ENCODE data around the gene SLC35B4. TPM values are rescaled to one million over a fixed set of nuclear protein-coding genes. Genes with fewer than 3 reads are reported as not detected.
A peak's percentile ranks its signal among the peaks of the same experiment; 100 is the strongest.

SLC35B4 gene
- polyA plus RNA-seq, 1 experiment = 25.1 TPM

- peaks cover 3% of the 10 kb centered on the region; the same call in 1 of the 2 replicates for H3K27me3 ChIP-seq (ENCODE audit: control insufficient read depth, insufficient read depth, low read length)
- no peak for TF ChIP-seq CTCF (IDR thresholded peaks at IDR 0.05; ENCODE audit: insufficient read depth, low read depth, low read length)
- no peak overlapping the region for H3K4me3 ChIP-seq (ENCODE audit: low read depth, low read length)
- no peak for DNase-seq (ENCODE audit: low read depth)
- POLR2A ChIA-PET = no interaction called here
- CTCF ChIA-PET = interaction anchor here (0.8 to 1.4 kb wide), 5 partner anchors 22 to 188 kb away, joined by 3 to 5 read pairs (median 3); no protein-coding TSS in a partner anchor
- no peaks in the 10 kb centered on the region for H3K36me3 ChIP-seq (ENCODE audit: control insufficient read depth, insufficient read depth, low read length)
These were observed 12.2 kb upstream of the SLC35B4 start for GRCh38 chr7:134328900-134329299.

GRCh38 chr7:134327896-134328295, 11.2 kb upstream of the SLC35B4 start:
- H3K27me3 ChIP-seq (ENCODE audit: control insufficient read depth, insufficient read depth, low read length) = peaks cover 3% of the 10 kb centered on the region
- TF ChIP-seq CTCF (IDR thresholded peaks at IDR 0.05; ENCODE audit: insufficient read depth, low read depth, low read length) = peak; percentile 56
- no peak overlapping the region for H3K4me3 ChIP-seq (ENCODE audit: low read depth, low read length)
- DNase-seq (ENCODE audit: low read depth) = no peak
- H3K36me3 ChIP-seq (ENCODE audit: control insufficient read depth, insufficient read depth, low read length) = no peaks in the 10 kb centered on the region
- ChIA-PET CTCF (interaction anchor here (1.2 to 1.5 kb wide), 2 partner anchors 30 to 296 kb away, joined by 3 to 5 read pairs; no protein-coding TSS in a partner anchor), POLR2A (no interaction called here)

GRCh38 chr7:134324107-134324506, 7.4 kb upstream of the SLC35B4 start:
- ChIA-PET CTCF (interaction anchor here (0.6 kb wide), 1 partner anchor 96 kb away, joined by 3 read pairs; no protein-coding TSS in a partner anchor), POLR2A (no interaction called here)
- no peak for TF ChIP-seq CTCF (IDR thresholded peaks at IDR 0.05; ENCODE audit: insufficient read depth, low read depth, low read length)
- Histone ChIP-seq H3K36me3 (ENCODE audit: control insufficient read depth, insufficient read depth, low read length) (no peaks in the 10 kb centered on the region), H3K4me3 (ENCODE audit: low read depth, low read length) (no peak overlapping the region), H3K27me3 (ENCODE audit: control insufficient read depth, insufficient read depth, low read length) (no peaks in the 10 kb centered on the region; the same call in none of the 2 replicates)
- DNase-seq (ENCODE audit: low read depth) = no peak

- H3K4me3 ChIP-seq (ENCODE audit: low read depth, low read length) = no peak overlapping the region
These were observed 3.5 kb upstream of the SLC35B4 start for GRCh38 chr7:134320201-134320600.

GRCh38 chr7:134318443-134318842, 1.7 kb upstream of the SLC35B4 start:
- no peak for DNase-seq (ENCODE audit: low read depth)
- no peak for TF ChIP-seq CTCF (IDR thresholded peaks at IDR 0.05; ENCODE audit: insufficient read depth, low read depth, low read length)
- POLR2A ChIA-PET = no interaction called here
- no peaks in the 10 kb centered on the region; the same call in none of the 2 replicates for H3K27me3 ChIP-seq (ENCODE audit: control insufficient read depth, insufficient read depth, low read length)
- CTCF ChIA-PET = no interaction called here
- no peak overlapping the region for H3K4me3 ChIP-seq (ENCODE audit: low read depth, low read length)
- no peaks in the 10 kb centered on the region for H3K36me3 ChIP-seq (ENCODE audit: control insufficient read depth, insufficient read depth, low read length)

More at GRCh38 chr7:134320201-134320600, 3.5 kb upstream of the SLC35B4 start:
- ChIA-PET CTCF (no interaction called here), POLR2A (no interaction called here)
- Histone ChIP-seq H3K36me3 (ENCODE audit: control insufficient read depth, insufficient read depth, low read length) (no peaks in the 10 kb centered on the region), H3K27me3 (ENCODE audit: control insufficient read depth, insufficient read depth, low read length) (no peaks in the 10 kb centered on the region; the same call in none of the 2 replicates)
- TF ChIP-seq CTCF (IDR thresholded peaks at IDR 0.05; ENCODE audit: insufficient read depth, low read depth, low read length) = no peak
- DNase-seq (ENCODE audit: low read depth) = no peak
